ENCODE results near the gene CRIM1. TPM values are rescaled to one million over a fixed set of nuclear protein-coding genes. Genes with fewer than 3 reads are reported as not detected.

The CRIM1 gene
- total and polyA plus RNA-seq, 2 of the 8 experiments (the other 6 are each of a cell fraction or from before 2014, with no cell fraction given) = 9.4 to 28.4 TPM

DNA sequence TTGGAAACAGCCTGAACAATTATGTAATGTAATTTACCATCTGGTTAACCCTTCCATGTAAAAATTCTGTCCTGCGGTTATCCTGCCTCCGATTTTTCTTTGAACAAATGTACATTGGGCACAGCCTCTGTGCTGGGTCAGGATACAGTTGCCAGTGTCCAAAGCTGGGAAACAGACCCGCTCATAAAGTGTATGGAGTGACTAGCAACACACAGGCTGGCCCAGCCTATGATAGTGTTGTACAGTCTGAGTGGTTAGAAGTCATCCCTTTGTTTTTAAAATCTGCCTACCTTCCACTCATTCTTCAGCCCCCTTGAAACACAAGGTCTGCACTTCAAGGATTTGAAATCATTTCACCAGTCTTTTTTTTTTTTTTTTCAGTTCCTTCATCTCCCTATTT, 192.3 kb downstream of the CRIM1 start (continued):
- TF ChIP-seq CTBP2 (IDR thresholded peaks at IDR 0.05; ENCODE audit: borderline replicate concordance, insufficient read depth, insufficient read length, low read length) (no peak), MAFK (IDR thresholded peaks at IDR 0.05; ENCODE audit: low read depth, low read length) (no peak)
- TF ChIP-seq, protein P1, sequence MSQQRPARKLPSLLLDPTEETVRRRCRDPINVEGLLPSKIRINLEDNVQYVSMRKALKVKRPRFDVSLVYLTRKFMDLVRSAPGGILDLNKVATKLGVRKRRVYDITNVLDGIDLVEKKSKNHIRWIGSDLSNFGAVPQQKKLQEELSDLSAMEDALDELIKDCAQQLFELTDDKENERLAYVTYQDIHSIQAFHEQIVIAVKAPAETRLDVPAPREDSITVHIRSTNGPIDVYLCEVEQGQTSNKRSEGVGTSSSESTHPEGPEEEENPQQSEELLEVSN (IDR thresholded peaks at IDR 0.05) = no peak
